GM12872 (cell line): ENCODE measurements around the gene FYCO1.

ENCODE experiments used
- CTCF ChIP-seq: IDR thresholded peaks from 3 replicates; pipeline ENCODE4 v1.5.1; 2011; ENCODE audit warnings: low read depth, mild to moderate bottlenecking, low read length, moderate library complexity; ENCODE audit not compliant: insufficient read depth

FYCO1 gene

GRCh38 chr3:45914362-45915058, 81.1 kb downstream of the FYCO1 start:
- no peak for TF ChIP-seq CTCF

- TF ChIP-seq CTCF, result no peak
Observed at GRCh38 chr3:45912435-45912834, 83.2 kb downstream of the FYCO1 start.

GRCh38 chr3:45911511-45912226, 84.0 kb downstream of the FYCO1 start:
- no peak for TF ChIP-seq CTCF

- TF ChIP-seq CTCF, result no peak
Observed at GRCh38 chr3:45910892-45911291, 84.7 kb downstream of the FYCO1 start.

GRCh38 chr3:45909542-45909941, 86.1 kb downstream of the FYCO1 start:
- no peak for TF ChIP-seq CTCF

GRCh38 chr3:45908761-45909160, 86.9 kb downstream of the FYCO1 start:
- TF ChIP-seq CTCF, result no peak

- TF ChIP-seq CTCF, result no peak
Observed at GRCh38 chr3:45907769-45908705, 87.6 kb downstream of the FYCO1 start.
